Measurements from ENCODE around the gene MCAT. TPM values are rescaled to one million over a fixed set of nuclear protein-coding genes. Genes with fewer than 3 reads are reported as not detected.

MCAT gene
- polyA plus RNA-seq, 1 donor from 2014 or later: 10.2 TPM

DNA sequence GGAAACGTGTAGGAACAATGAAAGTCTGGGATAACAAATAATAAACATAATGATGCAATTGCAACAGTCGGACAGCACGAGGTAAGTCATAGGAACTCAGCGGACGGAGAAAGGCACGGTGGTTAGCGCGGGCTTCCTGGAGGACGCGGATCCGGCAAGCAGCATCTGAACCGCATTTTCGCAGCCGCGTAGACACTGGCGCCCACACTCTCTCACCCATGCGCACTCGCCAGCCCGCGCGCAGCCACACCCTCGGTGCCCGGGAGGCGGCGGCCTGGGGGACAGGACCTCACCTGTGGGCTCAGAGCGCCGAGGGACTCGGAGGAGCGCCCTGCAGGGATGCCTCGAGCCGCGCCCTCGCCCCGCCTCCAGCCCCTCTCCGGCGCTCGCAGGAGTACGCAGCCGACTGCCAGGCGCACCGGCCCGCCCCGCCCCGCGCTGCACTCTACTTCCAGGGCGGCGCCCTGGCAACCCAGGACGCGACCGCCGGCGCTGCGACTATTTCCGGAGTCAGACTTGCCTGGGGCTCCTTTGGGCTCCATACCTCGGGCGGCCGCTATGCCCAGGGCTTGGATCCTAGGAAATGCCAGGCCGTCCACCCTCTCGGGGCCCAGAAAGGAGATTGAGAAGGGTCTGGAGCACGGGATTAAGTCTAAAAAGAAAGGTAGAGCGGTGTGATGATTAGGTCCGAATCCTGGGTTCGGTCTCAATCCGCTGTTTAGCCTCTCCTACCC is 54.0 kb downstream of the MCAT start, which contains the start of gene TTLL1:
Gene TTLL1 (minus strand): TSS at position 408 of the 734 bp plus-strand sequence. CDS start 13,805 bp downstream, outside the sequence.
- H3K36me3 Mint-ChIP-seq: peaks cover 3% of the 10 kb centered on the region
- peak within 1 kb of the TSS; percentile 86 to 95 (median 90) for H3K4me3 Mint-ChIP-seq
- H3K27me3 Mint-ChIP-seq: peaks cover 3% of the 10 kb centered on the region
- H3K4me1 Mint-ChIP-seq: peaks cover 11 to 14% (median 11%) of the 10 kb centered on the region in 3 donors
- H3K27ac Mint-ChIP-seq: peak within 1 kb of the TSS; percentile 29 to 64 (median 35)
- no peaks in the 10 kb centered on the region for H3K9me3 Mint-ChIP-seq

DNA sequence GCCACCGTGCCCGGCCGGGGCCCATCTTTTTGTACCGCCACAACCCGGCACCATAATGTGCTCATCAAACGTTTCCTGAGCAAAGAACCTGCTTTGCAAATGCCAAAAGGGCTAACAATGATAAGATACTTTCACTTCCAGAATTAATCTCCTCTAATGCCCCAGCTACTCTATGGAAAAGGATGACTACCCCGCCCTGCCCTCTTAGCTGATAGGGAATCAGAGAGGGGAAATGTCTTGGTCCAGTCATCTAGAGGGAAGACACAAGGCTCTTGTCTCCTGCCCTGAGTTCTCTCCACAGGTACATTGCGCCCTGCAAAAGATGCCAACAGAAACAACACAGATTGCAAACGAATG is 54.6 kb downstream of the MCAT start:
- Mint-ChIP-seq H3K27me3 (peaks cover 3% of the 10 kb centered on the region), H3K36me3 (peaks cover 3% of the 10 kb centered on the region), H3K4me1 (peaks cover 8 to 14% (median 11%) of the 10 kb centered on the region in 3 donors), H3K27ac (peak overlapping the region; percentile 29 to 64 (median 35)), H3K4me3 (peak overlapping the region; percentile 86 to 95 (median 90)), H3K9me3 (no peaks in the 10 kb centered on the region)

DNA sequence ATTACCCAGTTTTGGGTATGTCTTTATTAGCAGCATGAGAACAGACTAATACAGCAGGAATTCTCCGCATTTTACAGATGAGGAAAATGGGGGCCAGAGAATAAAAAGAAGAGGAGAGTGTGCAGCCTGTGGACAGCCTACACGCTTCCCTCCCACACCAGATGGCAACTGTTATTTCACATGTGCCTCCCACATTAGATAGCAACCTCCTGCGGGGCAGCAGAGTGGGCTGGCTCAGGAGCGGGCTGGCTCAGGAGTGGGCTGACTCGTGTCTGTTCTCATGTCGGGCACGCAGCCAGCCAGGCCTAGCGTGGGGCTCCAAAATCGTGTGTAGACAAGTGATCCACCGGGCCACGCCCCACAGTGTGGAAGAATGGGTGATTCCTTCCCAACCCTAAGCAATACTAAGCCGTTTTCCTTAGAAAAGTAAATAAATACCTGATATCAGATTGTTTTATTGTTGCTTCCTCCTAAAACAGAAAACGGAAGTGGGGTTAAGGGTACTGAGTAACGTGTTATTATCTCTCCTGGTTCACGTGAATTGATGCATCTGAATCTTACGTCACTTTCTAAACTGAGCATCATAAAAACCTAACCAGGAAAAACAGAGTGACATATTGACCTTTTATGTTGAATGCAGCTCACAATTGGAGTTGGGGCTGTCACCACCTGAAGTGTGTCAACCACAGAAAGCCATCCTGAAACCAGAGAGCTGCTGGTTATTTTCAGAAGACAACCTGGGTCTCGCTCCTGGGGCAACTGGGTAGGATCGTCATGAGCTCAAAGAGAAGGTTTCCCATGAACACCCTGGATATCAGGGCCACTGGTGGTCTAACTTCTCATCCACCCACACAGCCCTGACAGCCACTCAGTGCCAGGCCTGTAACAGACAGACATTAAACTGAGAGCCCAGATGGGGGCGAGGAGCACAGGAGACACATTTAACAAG is 57.3 kb downstream of the MCAT start:
- peaks cover 3% of the 10 kb centered on the region for H3K36me3 Mint-ChIP-seq
- peak overlapping the region in 1 of 3 donors; percentile 42 for H3K27ac Mint-ChIP-seq
- H3K27me3 Mint-ChIP-seq: no peaks in the 10 kb centered on the region
- peak overlapping the region in 2 of 4 donors; percentile 60 to 78 for H3K4me3 Mint-ChIP-seq
- H3K9me3 Mint-ChIP-seq: no peaks in the 10 kb centered on the region
- H3K4me1 Mint-ChIP-seq: peaks cover 4 to 12% (median 8%) of the 10 kb centered on the region in 3 donors

Other genes starting within 250 kb of the MCAT start
- 31.5 TPM for gene PACSIN2, start 128.2 kb downstream of the MCAT start, polyA plus RNA-seq
- gene TTLL1, start 54.0 kb downstream of the MCAT start, polyA plus RNA-seq: 3.7 TPM
- gene BIK, start 32.6 kb downstream of the MCAT start, polyA plus RNA-seq: 9.7 TPM
- gene TSPO, start 8.2 kb upstream of the MCAT start, polyA plus RNA-seq: 125 TPM
- gene TTLL12, start 43.7 kb upstream of the MCAT start, polyA plus RNA-seq: 20.0 TPM
- gene SCUBE1, start 200.0 kb upstream of the MCAT start, polyA plus RNA-seq: not detected